ENCODE measurements around the gene CDK2AP2.

DNA sequence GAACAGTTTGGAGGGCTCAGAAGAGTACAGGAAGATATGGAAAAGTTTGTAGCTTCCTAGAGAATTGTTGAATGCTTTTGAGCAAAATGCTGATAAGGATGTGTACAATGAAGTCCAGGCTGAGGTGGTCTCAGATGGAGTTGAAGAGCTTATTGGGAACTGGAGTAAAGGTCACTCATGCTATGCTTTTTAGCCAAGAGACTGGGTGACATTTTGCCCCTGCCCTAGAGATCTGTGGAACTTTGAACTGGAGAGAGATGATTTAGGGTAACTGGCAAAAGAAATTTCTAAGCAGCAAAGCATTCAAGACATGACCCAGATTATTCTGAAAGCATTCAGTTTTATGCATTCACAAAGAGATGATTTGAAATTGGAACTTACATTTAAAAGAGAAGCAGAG, 43.2 kb upstream of the CDK2AP2 start:
- TF ChIP-seq, protein P1, sequence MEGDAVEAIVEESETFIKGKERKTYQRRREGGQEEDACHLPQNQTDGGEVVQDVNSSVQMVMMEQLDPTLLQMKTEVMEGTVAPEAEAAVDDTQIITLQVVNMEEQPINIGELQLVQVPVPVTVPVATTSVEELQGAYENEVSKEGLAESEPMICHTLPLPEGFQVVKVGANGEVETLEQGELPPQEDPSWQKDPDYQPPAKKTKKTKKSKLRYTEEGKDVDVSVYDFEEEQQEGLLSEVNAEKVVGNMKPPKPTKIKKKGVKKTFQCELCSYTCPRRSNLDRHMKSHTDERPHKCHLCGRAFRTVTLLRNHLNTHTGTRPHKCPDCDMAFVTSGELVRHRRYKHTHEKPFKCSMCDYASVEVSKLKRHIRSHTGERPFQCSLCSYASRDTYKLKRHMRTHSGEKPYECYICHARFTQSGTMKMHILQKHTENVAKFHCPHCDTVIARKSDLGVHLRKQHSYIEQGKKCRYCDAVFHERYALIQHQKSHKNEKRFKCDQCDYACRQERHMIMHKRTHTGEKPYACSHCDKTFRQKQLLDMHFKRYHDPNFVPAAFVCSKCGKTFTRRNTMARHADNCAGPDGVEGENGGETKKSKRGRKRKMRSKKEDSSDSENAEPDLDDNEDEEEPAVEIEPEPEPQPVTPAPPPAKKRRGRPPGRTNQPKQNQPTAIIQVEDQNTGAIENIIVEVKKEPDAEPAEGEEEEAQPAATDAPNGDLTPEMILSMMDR (IDR thresholded peaks at IDR 0.05; ENCODE audit: low read depth, low read length, poor library complexity, severe bottlenecking) = no peak
- no peak for TF ChIP-seq EZH2phosphoT487 (IDR thresholded peaks at IDR 0.05; ENCODE audit: borderline replicate concordance, low read length)
